Sigmoid colon (tissue), 7 donors: ENCODE data around the gene IMPA2. TPM values are rescaled to one million over a fixed set of nuclear protein-coding genes. Genes with fewer than 3 reads are reported as not detected.

ENCODE experiments used
- DNase-seq: peaks from one replicate; pipeline ENCODE4 v3.0.0-alpha.2; 2019
- H3K27ac ChIP-seq, 4 donors: fragments of 200-600 bp; sonication (generic); one replicate each; pipeline ENCODE4 v1.5.1; 2016 to 2019; ENCODE audit warnings: mild to moderate bottlenecking in 1 of 4
- H3K27me3 ChIP-seq, 3 donors: fragments of 200-600 bp; sonication (generic); one replicate each; pipeline ENCODE4 v1.5.1; 2019; ENCODE audit warnings: mild to moderate bottlenecking in 1 of 3
- H3K36me3 ChIP-seq, 4 donors: fragments of 200-600 bp; sonication (generic); one replicate each; pipeline ENCODE4 v1.5.1; 2016 to 2019
- H3K4me1 ChIP-seq, 4 donors: fragments of 200-600 bp; sonication (generic); one replicate each; pipeline ENCODE4 v1.5.1; 2017 to 2019
- H3K4me3 ChIP-seq, 4 donors: fragments of 200-600 bp; sonication (generic); one replicate each; pipeline ENCODE4 v1.5.1; 2017 to 2019; ENCODE audit warnings: mild to moderate bottlenecking in 2 of 4, moderate library complexity in 1 of 4
- H3K9me3 ChIP-seq, 4 donors: fragments of 200-600 bp in 3 of 4; sonication (generic) in 3 of 4; one replicate each; pipeline versions ENCODE4 v1.5.1 to v1.6.1; 2013 to 2019
- CTCF ChIP-seq, 4 experiments: fragments of 450-650 bp in 3 of 4; fragments of 200-600 bp in 1 of 4; IDR thresholded peaks; one replicate each; pipeline ENCODE4 v1.5.1; 2016 to 2019; ENCODE audit warnings: antibody characterized with exemption in 4 of 4, mild to moderate bottlenecking in 3 of 4, moderate library complexity in 2 of 4
- EP300 ChIP-seq, 4 donors: sonication (generic); formaldehyde crosslinking; IDR thresholded peaks; one replicate each; pipeline ENCODE4 v1.6.1; 2017; ENCODE audit warnings: antibody characterized with exemption in 4 of 4
- POLR2A ChIP-seq, 2 donors: fragments of 450-650 bp; IDR thresholded peaks; one replicate each; pipeline ENCODE4 v1.6.1; 2016; ENCODE audit warnings: antibody characterized with exemption in 2 of 2, mild to moderate bottlenecking in 2 of 2, moderate library complexity in 2 of 2
- POLR2AphosphoS5 ChIP-seq, 4 donors: sonication (generic); formaldehyde crosslinking; IDR thresholded peaks; one replicate each; pipeline ENCODE4 v1.6.1; 2017; ENCODE audit warnings: antibody characterized with exemption in 4 of 4
- WGBS, 2 donors: extraction: QIAGEN DNeasy Blood & Tissue Kit; methylation state at CpG; one replicate each; pipeline ENCODE4 v1.1.7; 2013; 5-methylcytosine and 5-hydroxymethylcytosine counted together
- intact Hi-C: fragments of 100-400 bp; cut with DNase I; formaldehyde crosslinking; loops from one replicate; pipeline ENCODE4 v1.15.1; 2023
- polyA plus RNA-seq, 3 donors: library from polyadenylated mRNA; stranded (reverse); fragments of 200-250 nt; gene quantifications; one replicate each; pipeline ENCODE4 v1.2.3, GENCODE V29; 2013
- total RNA-seq, 4 donors: library from RNA; depleted of rRNA; stranded (reverse); fragments of >200 nt; gene quantifications; one replicate each; pipeline ENCODE4 v1.1.0, GENCODE V29; 2016
- donor health status: healthy with polysubstance abuse.
- donor health status: Bipolar disorder and iron deficiency.
- donor health status: healthy.

The IMPA2 gene
- total and polyA plus RNA-seq, 7 donors, result 21.3 to 138 (median 66.5) TPM

GRCh38 chr18:12005538-12006487 lies 24.5 kb downstream of the IMPA2 start:
- TF ChIP-seq POLR2AphosphoS5 (IDR thresholded peaks at IDR 0.05) (no peak), POLR2A (IDR thresholded peaks at IDR 0.05) (peak in 1 of 2 donors; percentile 18)
- intact Hi-C loops, result no loop called here
- WGBS, 2 donors, result 18 to 67% methylated on average over 15 of the region's 15 CpGs
- no peaks in the 10 kb centered on the region for H3K27me3 ChIP-seq
- H3K4me1 ChIP-seq, result no peaks in the 10 kb centered on the region
- DNase-seq, result peak; percentile 29
- peak overlapping the region in 1 of 4 donors; percentile 33 for H3K27ac ChIP-seq
- H3K9me3 ChIP-seq, result no peaks in the 10 kb centered on the region
- peaks cover 0 to 32% (median 14%) of the 10 kb centered on the region in 4 donors for H3K36me3 ChIP-seq
- H3K4me3 ChIP-seq, result no peak overlapping the region

- H3K36me3 ChIP-seq, result peaks cover 0 to 31% (median 16%) of the 10 kb centered on the region in 4 donors
- intact Hi-C loops, result no loop called here
Observed at GRCh38 chr18:12006488-12006840, 25.2 kb downstream of the IMPA2 start.

DNA sequence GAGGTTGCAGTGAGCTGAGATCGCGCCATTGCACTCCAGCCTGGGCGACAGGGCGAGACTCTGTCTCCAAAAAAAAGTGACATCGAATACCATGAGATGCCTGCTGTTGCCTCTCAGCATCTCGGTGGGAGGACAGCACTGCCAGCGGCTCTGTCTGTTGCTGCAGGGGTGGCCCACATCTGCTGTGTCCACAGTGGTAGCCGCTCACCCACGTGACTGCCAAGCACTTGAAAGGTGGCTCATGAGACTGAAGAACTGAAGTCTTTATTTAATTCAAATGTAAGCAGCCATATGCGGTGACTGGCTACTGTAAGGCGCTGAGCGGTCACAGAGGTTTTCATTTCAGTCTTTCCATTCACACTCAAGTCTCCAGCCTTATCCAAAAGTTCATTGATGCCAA lies 25.8 kb downstream of the IMPA2 start:
- intact Hi-C loops, result no loop called here
- 92 to 97% methylated on average over 12 of the region's 12 CpGs for WGBS, 2 donors
- DNase-seq, result no peak
- no peaks in the 10 kb centered on the region for H3K4me1 ChIP-seq
- peaks cover 0 to 33% (median 19%) of the 10 kb centered on the region in 4 donors for H3K36me3 ChIP-seq
- TF ChIP-seq POLR2AphosphoS5 (IDR thresholded peaks at IDR 0.05) (no peak), POLR2A (IDR thresholded peaks at IDR 0.05) (no peak), CTCF (IDR thresholded peaks at IDR 0.05) (no peak), EP300 (IDR thresholded peaks at IDR 0.05) (no peak)
- no peak overlapping the region for H3K27ac ChIP-seq
- no peaks in the 10 kb centered on the region for H3K27me3 ChIP-seq
- no peaks in the 10 kb centered on the region for H3K9me3 ChIP-seq
- no peak overlapping the region for H3K4me3 ChIP-seq

More at GRCh38 chr18:12006488-12006840, 25.2 kb downstream of the IMPA2 start:
- Histone ChIP-seq H3K27ac (peak overlapping the region in 1 of 4 donors; percentile 33), H3K27me3 (no peaks in the 10 kb centered on the region), H3K9me3 (no peaks in the 10 kb centered on the region), H3K4me1 (no peaks in the 10 kb centered on the region), H3K4me3 (no peak overlapping the region)
- TF ChIP-seq CTCF (IDR thresholded peaks at IDR 0.05) (no peak), POLR2AphosphoS5 (IDR thresholded peaks at IDR 0.05) (no peak), POLR2A (IDR thresholded peaks at IDR 0.05) (no peak), EP300 (IDR thresholded peaks at IDR 0.05) (no peak)
- WGBS, 2 donors, result 94 to 97% methylated on average over 6 of the region's 6 CpGs
- no peak for DNase-seq

DNA sequence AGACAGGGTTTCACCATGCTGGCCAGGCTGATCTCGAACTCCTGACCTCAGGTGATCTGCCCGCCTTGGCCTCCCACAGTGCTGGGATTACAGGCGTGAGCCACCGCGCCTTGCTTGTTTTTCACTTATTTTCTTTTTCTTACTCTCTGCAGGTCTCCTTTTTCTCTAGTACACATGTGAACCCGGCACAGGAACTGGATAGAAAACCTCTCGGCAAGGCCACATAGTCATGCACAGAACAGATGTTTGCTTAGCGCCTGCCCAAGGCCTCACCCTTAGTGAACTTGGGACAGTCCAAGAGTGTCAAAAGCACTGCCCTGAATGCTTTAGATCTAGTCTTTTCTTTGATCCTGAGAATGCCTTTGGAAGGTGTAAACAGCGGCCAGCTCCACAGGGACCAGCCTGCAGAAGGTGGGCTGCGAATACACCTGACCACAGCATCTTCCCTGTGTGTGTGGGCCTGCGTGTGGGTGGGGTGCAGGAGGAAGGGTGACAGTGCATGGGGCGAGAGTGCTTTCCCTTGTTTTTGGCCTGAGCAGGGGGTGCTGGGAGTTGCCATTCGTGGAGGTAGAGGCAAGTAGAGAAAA lies 27.0 kb downstream of the IMPA2 start:
- no peak for TF ChIP-seq POLR2AphosphoS5 (IDR thresholded peaks at IDR 0.05)
- TF ChIP-seq POLR2A (IDR thresholded peaks at IDR 0.05), result no peak
- TF ChIP-seq EP300 (IDR thresholded peaks at IDR 0.05), result no peak
- TF ChIP-seq CTCF (IDR thresholded peaks at IDR 0.05), result no peak
- Histone ChIP-seq H3K36me3 (peaks cover 0 to 37% (median 19%) of the 10 kb centered on the region in 4 donors), H3K27me3 (no peaks in the 10 kb centered on the region), H3K9me3 (no peaks in the 10 kb centered on the region), H3K4me3 (no peak overlapping the region), H3K4me1 (no peaks in the 10 kb centered on the region), H3K27ac (peak overlapping the region in 1 of 4 donors; percentile 39)
- no peak for DNase-seq
- intact Hi-C loops, result no loop called here
- 20 to 73% methylated on average over 13 of the region's 13 CpGs for WGBS, 2 donors
